ENCODE data around the gene KIF1B. TPM values are rescaled to one million over a fixed set of nuclear protein-coding genes. Genes with fewer than 3 reads are reported as not detected.

The KIF1B gene, protein sequence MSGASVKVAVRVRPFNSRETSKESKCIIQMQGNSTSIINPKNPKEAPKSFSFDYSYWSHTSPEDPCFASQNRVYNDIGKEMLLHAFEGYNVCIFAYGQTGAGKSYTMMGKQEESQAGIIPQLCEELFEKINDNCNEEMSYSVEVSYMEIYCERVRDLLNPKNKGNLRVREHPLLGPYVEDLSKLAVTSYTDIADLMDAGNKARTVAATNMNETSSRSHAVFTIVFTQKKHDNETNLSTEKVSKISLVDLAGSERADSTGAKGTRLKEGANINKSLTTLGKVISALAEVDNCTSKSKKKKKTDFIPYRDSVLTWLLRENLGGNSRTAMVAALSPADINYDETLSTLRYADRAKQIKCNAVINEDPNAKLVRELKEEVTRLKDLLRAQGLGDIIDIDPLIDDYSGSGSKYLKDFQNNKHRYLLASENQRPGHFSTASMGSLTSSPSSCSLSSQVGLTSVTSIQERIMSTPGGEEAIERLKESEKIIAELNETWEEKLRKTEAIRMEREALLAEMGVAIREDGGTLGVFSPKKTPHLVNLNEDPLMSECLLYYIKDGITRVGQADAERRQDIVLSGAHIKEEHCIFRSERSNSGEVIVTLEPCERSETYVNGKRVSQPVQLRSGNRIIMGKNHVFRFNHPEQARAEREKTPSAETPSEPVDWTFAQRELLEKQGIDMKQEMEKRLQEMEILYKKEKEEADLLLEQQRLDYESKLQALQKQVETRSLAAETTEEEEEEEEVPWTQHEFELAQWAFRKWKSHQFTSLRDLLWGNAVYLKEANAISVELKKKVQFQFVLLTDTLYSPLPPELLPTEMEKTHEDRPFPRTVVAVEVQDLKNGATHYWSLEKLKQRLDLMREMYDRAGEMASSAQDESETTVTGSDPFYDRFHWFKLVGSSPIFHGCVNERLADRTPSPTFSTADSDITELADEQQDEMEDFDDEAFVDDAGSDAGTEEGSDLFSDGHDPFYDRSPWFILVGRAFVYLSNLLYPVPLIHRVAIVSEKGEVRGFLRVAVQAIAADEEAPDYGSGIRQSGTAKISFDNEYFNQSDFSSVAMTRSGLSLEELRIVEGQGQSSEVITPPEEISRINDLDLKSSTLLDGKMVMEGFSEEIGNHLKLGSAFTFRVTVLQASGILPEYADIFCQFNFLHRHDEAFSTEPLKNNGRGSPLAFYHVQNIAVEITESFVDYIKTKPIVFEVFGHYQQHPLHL (N-terminal part only)
- 10 to 100 TPM; 43.6 to 45.6 (median 43.8) TPM for polyA plus RNA-seq (ENCODE audit: insufficient read length in 3 of 3)

DNA sequence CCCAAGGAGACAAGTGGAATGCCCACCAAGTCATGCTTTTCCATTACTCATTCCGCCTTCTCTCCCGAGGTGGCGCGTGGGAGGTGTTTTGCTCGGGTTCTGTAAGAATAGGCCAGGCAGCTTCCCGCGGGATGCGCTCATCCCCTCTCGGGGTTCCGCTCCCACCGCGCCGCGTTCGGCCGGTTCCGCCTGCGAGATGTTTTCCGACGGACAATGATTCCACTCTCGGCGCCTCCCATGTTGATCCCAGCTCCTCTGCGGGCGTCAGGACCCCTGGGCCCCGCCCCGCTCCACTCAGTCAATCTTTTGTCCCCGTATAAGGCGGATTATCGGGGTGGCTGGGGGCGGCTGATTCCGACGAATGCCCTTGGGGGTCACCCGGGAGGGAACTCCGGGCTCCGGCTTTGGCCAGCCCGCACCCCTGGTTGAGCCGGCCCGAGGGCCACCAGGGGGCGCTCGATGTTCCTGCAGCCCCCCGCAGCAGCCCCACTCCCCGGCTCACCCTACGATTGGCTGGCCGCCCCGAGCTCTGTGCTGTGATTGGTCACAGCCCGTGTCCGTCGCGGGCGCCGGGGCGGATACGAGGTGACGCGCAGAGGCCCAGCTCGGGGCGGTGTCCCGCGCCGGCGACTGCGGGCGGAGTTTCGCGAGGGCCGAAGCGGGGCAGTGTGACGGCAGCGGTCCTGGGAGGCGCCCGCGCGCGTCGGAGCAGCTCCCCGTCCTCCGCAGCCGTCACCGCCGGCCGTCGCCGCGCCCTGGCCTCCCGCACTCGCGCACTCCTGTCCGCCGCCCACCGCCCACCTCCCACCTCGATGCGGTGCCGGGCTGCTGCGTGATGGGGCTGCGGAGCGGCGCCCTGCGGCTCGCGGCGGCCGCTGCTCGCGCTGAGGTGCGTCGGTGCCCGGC lies at the start of gene KIF1B:
TSS of gene KIF1B (plus strand) at position 666 of the 906 bp plus-strand sequence. CDS start 21,759 bp downstream, outside the sequence.
- peak; percentile 83 to 96 (median 96) for DNase-seq (ENCODE audit: low read depth in 3 of 3, low spot score in 2 of 3)

DNA sequence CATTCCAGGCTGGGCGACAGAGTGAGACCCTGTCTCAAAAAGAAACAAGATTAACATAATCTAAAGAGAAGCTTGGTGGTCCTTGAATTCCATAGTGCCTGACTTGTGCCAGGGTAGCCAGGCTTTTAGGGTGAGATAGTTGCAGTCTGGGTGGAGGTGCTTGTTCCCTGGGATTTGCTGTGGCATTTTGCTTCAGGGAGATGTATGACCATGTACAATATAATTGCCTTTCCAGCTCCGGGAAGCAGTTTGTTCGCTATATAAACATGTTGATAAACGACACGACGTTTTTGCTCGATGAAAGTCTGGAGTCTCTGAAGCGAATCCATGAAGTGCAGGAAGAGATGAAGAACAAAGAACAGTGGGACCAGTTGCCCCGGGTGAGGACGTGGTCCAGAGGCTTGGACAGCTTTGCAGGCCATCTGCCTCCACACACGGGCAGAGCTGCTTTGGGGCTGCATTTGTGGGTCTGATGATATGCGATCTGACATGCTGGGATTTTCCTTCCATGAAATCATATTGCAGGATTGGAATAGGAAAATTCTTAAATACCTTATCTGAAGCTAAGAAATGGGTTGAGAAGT lies 49.4 kb upstream of the KIF1B start:
- no peak for DNase-seq (ENCODE audit: low read depth in 3 of 3, low spot score in 2 of 3)

GRCh38 chr1:10161541-10162290 lies 48.7 kb upstream of the KIF1B start:
- DNase-seq (ENCODE audit: low read depth in 3 of 3, low spot score in 2 of 3): no peak

DNA sequence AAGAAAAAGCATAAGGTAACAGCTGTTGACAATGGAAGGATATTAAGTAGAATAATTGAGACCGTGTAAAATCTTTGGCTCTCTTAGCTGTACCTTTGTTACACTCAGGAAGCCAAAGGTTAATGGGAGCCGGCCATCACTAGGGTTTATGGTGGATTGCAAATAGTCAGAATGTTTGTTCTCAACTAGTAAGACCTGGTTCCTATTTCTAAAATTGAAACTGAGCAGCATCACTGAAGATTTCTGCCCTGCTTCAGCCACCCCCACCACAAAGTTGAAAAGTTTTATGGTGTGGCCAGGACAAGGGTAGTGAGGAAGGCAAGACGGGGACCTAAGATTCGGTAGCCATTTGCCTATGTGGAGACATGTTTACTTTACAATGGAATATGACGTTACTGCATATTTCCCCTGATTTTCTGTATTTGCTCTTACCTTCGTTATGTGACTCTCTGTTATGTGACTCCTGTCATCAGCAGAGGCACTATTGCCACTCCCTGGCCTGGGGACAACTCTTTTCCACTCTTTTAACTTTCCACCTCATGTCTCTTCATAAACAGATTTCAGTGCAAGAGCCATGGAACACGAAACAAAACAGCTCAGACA lies 41.4 kb upstream of the KIF1B start:
- DNase-seq (ENCODE audit: low read depth in 3 of 3, low spot score in 2 of 3): no peak

GRCh38 chr1:10170239-10170574 lies 40.2 kb upstream of the KIF1B start:
- no peak for DNase-seq (ENCODE audit: low read depth in 3 of 3, low spot score in 2 of 3)

GRCh38 chr1:10171105-10171767 lies 39.1 kb upstream of the KIF1B start:
- DNase-seq (ENCODE audit: low read depth in 3 of 3, low spot score in 2 of 3): no peak

- DNase-seq (ENCODE audit: low read depth in 3 of 3, low spot score in 2 of 3): no peak
Observed at GRCh38 chr1:10171995-10172669, 38.2 kb upstream of the KIF1B start.

GRCh38 chr1:10173582-10173981 lies 36.8 kb upstream of the KIF1B start:
- no peak for DNase-seq (ENCODE audit: low read depth in 3 of 3, low spot score in 2 of 3)

DNA sequence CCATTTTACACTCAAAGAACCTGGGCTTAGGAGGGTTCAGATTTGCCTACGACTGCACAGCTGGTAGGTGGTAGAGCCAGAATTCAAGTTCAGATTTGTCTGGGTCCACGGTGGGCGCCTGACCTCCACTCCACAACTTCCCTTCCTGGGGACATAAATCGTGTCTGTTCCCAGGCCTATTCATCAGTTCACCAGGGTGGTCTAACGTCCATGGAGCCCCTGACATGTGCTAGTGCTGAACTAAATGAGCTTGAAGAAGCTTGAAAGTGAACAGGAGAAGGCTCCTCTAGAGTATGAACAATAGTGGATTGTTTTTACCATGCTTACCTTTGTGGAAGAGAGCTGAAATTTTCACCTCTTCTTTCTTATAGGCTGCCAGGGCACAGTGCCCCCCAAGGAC lies 32.5 kb upstream of the KIF1B start:
- DNase-seq (ENCODE audit: low read depth in 3 of 3, low spot score in 2 of 3): no peak

DNA sequence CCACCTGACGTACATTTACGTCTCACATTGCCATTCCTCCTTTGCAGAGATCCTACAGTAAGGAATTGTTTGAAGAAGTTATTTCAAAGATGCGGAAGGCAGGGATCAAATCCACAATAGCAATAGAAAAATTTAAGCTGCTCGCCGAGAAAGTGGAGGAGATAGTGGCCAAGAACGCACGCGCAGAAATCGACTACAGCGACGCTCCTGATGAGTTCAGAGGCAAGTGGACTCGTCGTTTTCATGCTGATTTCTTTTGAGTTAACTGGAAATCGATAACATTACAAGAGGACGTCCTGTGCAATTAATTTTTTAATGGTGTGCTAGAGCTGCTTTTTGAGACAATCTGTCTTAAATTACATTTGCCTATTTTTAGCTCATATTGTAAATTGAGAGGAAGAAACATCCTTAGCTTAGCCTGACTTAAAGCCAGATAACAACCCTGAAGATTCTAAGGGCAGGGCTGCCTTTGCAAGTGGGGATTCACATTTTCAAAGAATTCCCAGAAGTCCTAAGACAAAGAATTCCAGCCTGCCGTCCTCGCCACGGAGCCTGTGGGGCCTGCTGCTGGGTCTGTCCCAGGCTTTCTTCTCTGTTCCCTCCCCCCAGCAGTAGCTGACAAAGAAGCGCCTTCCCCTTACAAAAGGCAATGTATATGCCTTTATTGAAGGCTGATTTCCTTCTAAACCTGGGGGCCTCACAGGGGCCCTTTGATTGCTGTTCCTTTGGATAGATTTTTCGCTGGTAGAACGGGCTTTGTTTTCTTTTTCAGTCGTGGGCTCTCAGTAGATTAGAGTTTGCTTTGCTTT lies 31.6 kb upstream of the KIF1B start:
- DNase-seq (ENCODE audit: low read depth in 3 of 3, low spot score in 2 of 3): no peak

DNA sequence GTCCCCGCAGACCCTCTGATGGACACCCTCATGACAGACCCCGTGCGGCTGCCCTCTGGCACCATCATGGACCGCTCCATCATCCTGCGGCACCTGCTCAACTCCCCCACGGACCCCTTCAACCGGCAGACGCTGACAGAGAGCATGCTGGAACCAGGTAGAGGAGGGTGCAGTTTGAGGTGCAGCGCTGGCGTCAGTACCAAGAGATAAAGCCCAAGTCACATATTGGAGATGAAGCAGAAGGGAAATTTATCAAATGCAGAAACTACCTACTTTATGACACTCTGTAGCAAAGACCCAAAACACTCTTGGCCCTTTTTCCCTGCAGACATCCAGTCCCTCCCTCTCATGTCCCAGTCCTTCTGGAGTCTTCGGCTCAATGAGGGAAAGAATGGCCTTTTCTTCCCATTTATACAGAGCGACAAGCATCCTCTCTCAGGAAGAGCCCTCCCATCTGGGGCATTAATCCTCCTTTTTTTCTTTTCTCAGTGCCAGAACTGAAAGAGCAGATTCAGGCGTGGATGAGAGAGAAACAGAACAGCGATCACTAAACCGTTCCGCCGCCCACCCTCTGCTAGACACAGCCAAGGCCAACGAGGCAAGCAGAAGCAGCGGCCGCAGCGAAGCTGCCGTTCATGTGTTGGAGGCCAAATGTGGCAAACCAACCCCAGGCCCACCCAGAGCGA lies 30.8 kb upstream of the KIF1B start:
- no peak for DNase-seq (ENCODE audit: low read depth in 3 of 3, low spot score in 2 of 3)

GRCh38 chr1:10181154-10181553 lies 29.2 kb upstream of the KIF1B start:
- DNase-seq (ENCODE audit: low read depth in 3 of 3, low spot score in 2 of 3): no peak

GRCh38 chr1:10185759-10186158 lies 24.6 kb upstream of the KIF1B start:
- DNase-seq (ENCODE audit: low read depth in 3 of 3, low spot score in 2 of 3): no peak

DNA sequence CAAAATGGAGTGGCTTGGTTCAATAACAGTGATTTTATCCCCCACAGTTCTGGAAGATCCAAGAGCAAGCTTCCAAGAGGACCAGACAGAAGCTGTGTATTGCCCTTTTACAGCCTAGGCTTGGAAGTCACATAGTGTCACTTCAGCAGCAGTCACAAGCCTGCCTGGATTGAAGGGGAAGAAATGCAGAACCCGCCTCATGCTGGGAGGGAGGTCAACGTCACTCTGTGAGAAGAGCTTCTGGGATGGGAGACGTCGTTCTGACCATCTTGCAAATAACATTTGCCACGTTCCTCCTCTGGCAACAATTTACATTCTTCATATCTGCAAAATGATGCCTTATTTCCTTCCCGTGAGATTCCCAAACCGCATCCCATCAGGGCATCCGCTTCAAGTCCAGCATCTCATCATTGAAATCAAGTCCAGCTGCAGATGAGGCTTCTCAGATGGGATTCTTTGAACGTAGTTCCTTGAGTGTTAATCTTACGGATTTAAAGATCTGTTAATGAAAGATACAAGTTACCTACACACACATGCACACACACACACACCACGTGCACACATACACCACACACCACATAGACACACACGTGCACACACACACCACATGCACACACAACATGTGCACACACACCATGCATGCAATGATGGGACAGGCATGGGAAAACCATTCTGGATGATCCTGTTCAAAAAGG lies 23.9 kb upstream of the KIF1B start:
- no peak for DNase-seq (ENCODE audit: low read depth in 3 of 3, low spot score in 2 of 3)

- DNase-seq (ENCODE audit: low read depth in 3 of 3, low spot score in 2 of 3): no peak
Observed at GRCh38 chr1:10187026-10187334, 23.4 kb upstream of the KIF1B start.
